Measurements from ENCODE around the gene NOX5.

NOX5 gene

DNA sequence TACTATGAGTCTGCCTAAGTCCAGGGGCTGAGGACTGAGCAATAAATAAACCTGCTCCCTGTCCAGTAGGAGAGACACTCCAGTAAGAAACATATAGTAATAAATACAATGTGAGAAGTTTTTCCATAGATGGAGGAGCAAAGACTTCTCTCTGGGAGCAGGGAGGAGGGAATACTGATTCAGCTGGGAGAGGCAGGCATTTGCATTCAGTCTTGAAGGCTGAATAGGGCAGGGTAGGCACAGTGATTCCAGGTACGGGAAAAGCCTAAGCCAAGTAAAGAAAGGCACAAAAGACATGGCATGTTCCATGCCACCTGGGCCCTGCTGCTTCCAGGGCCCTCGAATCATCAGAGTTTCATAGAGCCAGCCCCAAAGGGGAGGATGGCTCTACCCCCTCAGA, 86.3 kb downstream of the NOX5 start:
- no peak for DNase-seq (ENCODE audit: low read depth in 2 of 2)

DNA sequence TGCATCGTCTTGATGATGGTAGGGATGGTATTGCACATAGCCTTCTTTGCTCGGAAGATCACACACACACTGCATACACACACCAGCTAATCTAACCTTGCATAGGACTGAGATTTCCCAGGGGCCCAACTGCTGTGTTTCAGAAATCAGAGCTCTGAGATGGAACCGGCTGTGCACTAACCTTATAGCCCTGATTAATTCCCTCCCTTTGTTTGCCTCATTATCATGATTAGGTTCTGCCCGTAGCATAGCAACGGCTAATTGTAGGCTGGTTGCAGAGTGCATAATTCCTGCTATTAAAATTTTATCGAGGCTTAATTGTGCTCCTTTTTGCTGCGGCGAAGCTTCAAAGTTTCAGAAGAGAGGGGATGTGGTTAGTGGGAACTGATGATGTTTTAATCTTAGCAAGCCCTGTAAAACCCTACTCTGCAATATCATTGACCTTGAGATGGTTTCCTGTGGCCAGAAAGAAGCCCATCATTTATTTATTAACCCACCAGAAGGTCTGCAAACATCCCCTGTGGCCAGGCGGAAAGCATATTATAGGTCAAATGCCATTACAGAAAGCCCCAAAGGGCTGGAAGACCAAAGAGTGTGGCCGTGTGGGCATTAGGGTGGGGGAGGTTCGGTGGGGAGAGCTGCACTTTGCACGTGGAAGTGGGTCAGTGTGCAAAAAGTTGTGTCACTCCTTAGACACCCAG, 89.7 kb downstream of the NOX5 start:
- no peak for DNase-seq (ENCODE audit: low read depth in 2 of 2)

DNA sequence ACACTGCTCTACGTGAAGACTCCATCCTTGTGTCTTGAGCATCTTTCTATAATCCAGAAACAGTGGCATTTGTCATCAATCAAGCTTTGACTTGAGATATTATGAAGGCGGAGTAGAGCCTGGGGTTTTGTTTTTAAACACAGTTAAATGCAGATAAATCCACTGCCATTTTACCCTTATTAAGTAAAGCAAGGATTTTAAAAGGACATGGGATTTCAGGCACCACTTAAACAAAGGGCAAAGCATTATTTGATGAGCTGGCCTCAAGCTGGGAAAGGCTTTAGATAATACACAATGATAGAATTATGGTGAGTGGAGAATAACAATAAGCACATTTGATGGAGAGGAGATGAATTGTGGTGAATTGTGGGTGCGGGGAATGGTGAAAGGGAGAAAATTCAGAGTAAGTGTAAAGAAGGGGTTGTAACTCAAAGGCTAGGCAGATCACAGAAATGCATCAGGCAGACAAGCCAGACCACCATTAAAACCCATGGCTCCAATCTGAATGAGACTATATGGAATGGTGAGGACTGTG, 91.0 kb downstream of the NOX5 start:
- no peak for DNase-seq (ENCODE audit: low read depth in 2 of 2)

DNA sequence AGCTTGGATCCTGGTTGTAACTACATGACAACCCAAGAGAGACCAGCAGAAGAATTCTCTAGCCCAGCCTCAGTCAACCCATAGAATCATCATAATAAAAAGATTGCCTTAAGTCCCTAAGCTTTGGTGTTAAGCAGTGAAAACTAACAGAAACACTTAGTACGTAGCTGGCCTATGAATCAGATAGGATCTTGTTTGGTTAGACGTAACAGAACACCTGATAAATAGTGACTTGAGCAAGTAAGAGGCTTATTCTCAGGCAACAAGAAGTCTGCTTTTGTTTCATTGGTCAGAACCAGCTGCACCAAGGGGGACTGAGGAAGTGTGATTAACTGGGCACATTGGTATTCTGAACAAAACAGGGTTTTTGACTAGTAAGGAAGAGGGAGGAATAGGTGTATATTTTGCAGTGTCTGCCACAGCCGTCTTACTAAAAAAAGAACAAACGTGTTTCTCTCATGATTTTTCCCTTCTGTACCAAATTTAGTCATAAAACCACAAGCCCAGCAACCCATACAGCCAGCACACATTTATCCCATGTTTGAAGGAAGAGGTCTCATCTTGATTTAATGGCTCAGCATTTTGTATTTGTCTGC, 92.6 kb downstream of the NOX5 start:
- DNase-seq (ENCODE audit: low read depth in 2 of 2): no peak
